Stomach (tissue), 9 donors: Measurements from ENCODE around the gene CHIC2. TPM values are rescaled to one million over a fixed set of nuclear protein-coding genes. Genes with fewer than 3 reads are reported as not detected.

Source experiments
- DNase-seq, 2 donors: peaks; one replicate each; pipeline versions ENCODE4 v3.0.0 to v3.0.0-alpha.2; 2013 to 2019
- H3K27ac ChIP-seq, 5 donors: fragments of 200-600 bp in 4 of 5; sonication (generic) in 4 of 5; one replicate each; pipeline ENCODE4 v1.5.1; 2013 to 2019; ENCODE audit warnings: mild to moderate bottlenecking in 1 of 5, moderate library complexity in 1 of 5
- H3K27me3 ChIP-seq, 3 donors: fragments of 200-600 bp; sonication (generic); one replicate each; pipeline ENCODE4 v1.5.1; 2017 to 2019; ENCODE audit warnings: mixed run types in 1 of 3
- H3K36me3 ChIP-seq, 4 donors: fragments of 200-600 bp; sonication (generic); 1 replicate in 3 of 4; 2 replicates in 1 of 4; pipeline ENCODE4 v1.5.1; 2016 to 2019
- H3K4me1 ChIP-seq, 4 donors: fragments of 200-600 bp; sonication (generic); one replicate each; pipeline ENCODE4 v1.5.1; 2016 to 2019
- H3K4me3 ChIP-seq, 4 donors: fragments of 200-600 bp; sonication (generic) in 3 of 4; one replicate each; pipeline ENCODE4 v1.5.1; 2016 to 2019; ENCODE audit warnings: mild to moderate bottlenecking in 1 of 4
- H3K9me3 ChIP-seq, 4 donors: fragments of 200-600 bp; sonication (generic); one replicate each; pipeline ENCODE4 v1.5.1; 2016 to 2019
- EP300 ChIP-seq: sonication (generic); formaldehyde crosslinking; IDR thresholded peaks from one replicate; pipeline ENCODE4 v1.6.1; 2017; ENCODE audit warnings: antibody characterized with exemption
- POLR2A ChIP-seq, 4 donors: fragments of 450-650 bp; IDR thresholded peaks; one replicate each; pipeline ENCODE4 v1.6.1; 2016; ENCODE audit warnings: antibody characterized with exemption in 4 of 4, control low read depth in 2 of 4, mild to moderate bottlenecking in 1 of 4, moderate library complexity in 1 of 4
- POLR2AphosphoS5 ChIP-seq, 3 donors: sonication (generic); formaldehyde crosslinking; IDR thresholded peaks; one replicate each; pipeline ENCODE4 v1.6.1; 2016; ENCODE audit warnings: antibody characterized with exemption in 3 of 3
- WGBS, 5 donors: extraction: QIAGEN DNeasy Blood & Tissue Kit in 3 of 5; methylation state at CpG; one replicate each; pipeline versions ENCODE4 v1.1.5 to v1.1.7; 2013 to 2018; 5-methylcytosine and 5-hydroxymethylcytosine counted together
- intact Hi-C: fragments of 100-400 bp; cut with DNase I; formaldehyde crosslinking; loops from one replicate; pipeline ENCODE4 v1.15.1; 2023; ENCODE audit warnings: low total_unique reads
- polyA plus RNA-seq, 3 donors: library from polyadenylated mRNA; stranded (reverse); fragments of 200-250 nt; gene quantifications; one replicate each; pipeline ENCODE4 v1.2.3, GENCODE V29; 2013
- total RNA-seq, 5 donors: library from RNA; depleted of rRNA; stranded (reverse); fragments of >200 nt; gene quantifications; one replicate each; pipeline versions ENCODE4 v1.1.0 to v1.2.3, GENCODE V29; 2014 to 2016
- TF ChIP-seq, protein P1 (sequence below), 7 experiments: fragments of 450-650 bp in 4 of 7; fragments of 200-600 bp in 3 of 7; sonication (generic) in 3 of 7; IDR thresholded peaks; one replicate each; pipeline ENCODE4 v1.5.1; 2016 to 2019; ENCODE audit warnings: antibody characterized with exemption in 7 of 7, control low read depth in 2 of 7, mild to moderate bottlenecking in 1 of 7
- donor health status: healthy with polysubstance abuse.
- donor health status: Bipolar disorder and iron deficiency.
- donor health status: healthy.

The CHIC2 gene
- total and polyA plus RNA-seq, 8 donors, result 9.8 to 128 (median 27.2) TPM

DNA sequence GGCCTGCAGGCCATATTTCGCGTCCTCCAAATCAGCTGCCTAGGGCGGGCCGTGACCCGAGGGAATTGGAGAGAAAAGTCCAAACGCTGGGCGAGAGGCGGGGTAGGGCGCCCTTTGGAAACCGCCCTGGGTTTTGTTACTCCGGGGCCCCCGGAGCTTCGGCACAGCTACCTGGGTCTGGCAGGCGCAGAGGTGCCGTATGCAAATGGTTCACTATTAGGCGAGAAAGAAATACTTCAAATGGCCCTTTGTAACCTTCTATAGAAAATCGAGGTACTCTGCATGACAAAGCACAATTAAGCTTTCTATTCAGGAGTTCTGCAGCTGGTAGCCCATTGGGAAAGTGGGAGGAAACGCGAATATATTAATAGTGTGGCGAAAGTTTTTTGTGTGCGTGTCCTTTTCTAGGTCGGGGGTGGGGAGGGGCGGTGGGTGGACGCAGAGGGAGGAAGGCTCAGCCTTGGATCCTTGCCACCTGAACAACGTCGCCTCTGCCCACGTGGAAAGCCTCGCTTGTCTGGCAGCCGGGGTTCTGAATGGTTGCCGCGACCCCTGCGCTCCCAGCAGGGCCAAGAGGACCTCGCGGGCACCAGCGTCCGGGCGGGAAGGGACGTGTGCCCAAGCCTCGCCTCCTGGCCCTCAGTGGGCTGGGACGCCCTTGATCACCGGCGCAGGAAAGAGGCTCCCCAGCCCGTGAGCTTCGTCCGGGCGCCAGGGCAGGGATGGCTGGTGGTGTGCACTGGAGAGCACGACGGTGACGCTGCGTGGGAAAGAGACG is 45.0 kb upstream of the CHIC2 start:
- WGBS, 5 donors, result 7 to 16% (median 9%) methylated on average over 38 to 51 of the region's 51 CpGs
- peaks cover 0 to 97% (median 64%) of the 10 kb centered on the region in 3 donors for H3K27me3 ChIP-seq
- DNase-seq, result peak in 1 of 2 donors; percentile 34
- intact Hi-C loops, result no loop called here
- H3K36me3 ChIP-seq, result no peaks in the 10 kb centered on the region
- H3K4me1 ChIP-seq, result peaks cover 9 to 23% (median 19%) of the 10 kb centered on the region in 4 donors
- no peaks in the 10 kb centered on the region for H3K9me3 ChIP-seq
- no peak overlapping the region for H3K27ac ChIP-seq
- TF ChIP-seq POLR2A (IDR thresholded peaks at IDR 0.05), result no peak
- no peak for TF ChIP-seq EP300
- TF ChIP-seq POLR2AphosphoS5 (IDR thresholded peaks at IDR 0.05), result no peak
- TF ChIP-seq, protein P1, sequence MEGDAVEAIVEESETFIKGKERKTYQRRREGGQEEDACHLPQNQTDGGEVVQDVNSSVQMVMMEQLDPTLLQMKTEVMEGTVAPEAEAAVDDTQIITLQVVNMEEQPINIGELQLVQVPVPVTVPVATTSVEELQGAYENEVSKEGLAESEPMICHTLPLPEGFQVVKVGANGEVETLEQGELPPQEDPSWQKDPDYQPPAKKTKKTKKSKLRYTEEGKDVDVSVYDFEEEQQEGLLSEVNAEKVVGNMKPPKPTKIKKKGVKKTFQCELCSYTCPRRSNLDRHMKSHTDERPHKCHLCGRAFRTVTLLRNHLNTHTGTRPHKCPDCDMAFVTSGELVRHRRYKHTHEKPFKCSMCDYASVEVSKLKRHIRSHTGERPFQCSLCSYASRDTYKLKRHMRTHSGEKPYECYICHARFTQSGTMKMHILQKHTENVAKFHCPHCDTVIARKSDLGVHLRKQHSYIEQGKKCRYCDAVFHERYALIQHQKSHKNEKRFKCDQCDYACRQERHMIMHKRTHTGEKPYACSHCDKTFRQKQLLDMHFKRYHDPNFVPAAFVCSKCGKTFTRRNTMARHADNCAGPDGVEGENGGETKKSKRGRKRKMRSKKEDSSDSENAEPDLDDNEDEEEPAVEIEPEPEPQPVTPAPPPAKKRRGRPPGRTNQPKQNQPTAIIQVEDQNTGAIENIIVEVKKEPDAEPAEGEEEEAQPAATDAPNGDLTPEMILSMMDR (IDR thresholded peaks at IDR 0.05), result no peak
- peak overlapping the region; percentile 4 to 34 (median 10) for H3K4me3 ChIP-seq

DNA sequence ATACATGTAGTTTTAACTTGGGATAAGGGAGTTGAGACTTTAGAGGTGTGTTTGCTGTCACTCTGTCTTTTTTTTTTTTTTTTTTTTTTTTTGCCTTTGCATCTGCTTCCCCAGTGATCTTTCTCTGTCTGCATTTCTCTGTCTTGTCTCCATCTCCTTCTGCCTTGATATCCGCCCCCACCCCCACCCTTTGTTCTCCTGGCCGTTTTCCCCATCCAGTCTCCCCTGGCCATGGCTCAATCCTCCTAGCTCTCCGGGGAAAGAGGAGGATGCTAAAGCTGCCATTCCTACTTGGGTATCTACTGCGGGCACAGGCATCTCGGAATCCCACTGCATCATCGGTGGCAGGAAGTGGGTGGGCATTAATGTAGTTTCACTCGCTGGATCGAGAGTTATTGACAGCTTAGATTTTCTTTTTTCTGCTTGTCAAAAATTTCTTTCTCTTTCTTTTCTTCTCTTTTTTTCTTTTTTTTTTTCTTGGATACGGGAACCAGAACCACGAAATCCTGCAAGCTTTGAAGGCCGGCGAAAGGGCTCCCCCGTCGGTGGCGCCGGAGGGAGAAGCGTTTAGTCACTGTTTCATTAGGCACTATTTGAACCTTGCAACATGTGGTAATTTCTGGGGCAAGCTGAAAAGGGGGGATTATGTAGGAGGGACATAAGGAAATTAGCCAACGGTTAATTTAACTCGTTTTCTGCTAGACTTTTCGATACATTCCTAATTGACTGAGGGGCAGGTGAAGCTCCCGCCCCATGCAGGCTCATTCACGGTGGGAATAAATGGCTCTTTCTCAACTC is 43.7 kb upstream of the CHIC2 start:
- 18 to 23% (median 20%) methylated on average over 22 of the region's 22 CpGs for WGBS, 5 donors
- intact Hi-C loops, result no loop called here
- Histone ChIP-seq H3K4me1 (peaks cover 19 to 32% (median 27%) of the 10 kb centered on the region in 4 donors), H3K27ac (no peak overlapping the region), H3K9me3 (no peaks in the 10 kb centered on the region), H3K4me3 (no peak overlapping the region), H3K36me3 (no peaks in the 10 kb centered on the region), H3K27me3 (peaks cover 7 to 100% (median 74%) of the 10 kb centered on the region in 3 donors)
- DNase-seq, result no peak
- TF ChIP-seq EP300 (no peak), POLR2A (IDR thresholded peaks at IDR 0.05) (no peak), POLR2AphosphoS5 (IDR thresholded peaks at IDR 0.05) (no peak)
- TF ChIP-seq, protein P1 (IDR thresholded peaks at IDR 0.05), result no peak

DNA sequence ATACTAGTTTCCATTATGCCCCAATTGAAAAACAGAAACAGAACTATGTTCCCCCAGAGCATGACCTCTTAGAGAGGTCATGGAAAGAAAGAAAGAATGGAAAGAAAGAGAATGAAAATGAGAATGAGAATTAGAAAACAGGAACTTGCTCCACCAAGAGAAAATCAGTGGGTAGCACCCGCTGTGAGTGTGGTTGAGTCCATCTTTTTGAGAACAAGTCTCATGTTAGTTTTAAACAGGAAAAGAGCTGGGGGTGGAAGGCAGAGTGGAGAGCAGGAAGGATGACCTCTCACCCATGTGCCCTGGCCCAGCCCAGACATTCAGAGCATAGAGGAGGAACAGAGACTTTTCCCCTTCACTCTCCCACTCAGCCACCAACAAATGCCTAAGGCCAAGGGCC is 40.5 kb upstream of the CHIC2 start:
- no peaks in the 10 kb centered on the region for H3K36me3 ChIP-seq
- no peak overlapping the region for H3K4me3 ChIP-seq
- no peaks in the 10 kb centered on the region for H3K9me3 ChIP-seq
- no peak overlapping the region for H3K27ac ChIP-seq
- 70 to 90% (median 85%) methylated on average over 1 of the region's 1 CpG for WGBS, 5 donors
- intact Hi-C loops, result no loop called here
- H3K27me3 ChIP-seq, result peaks cover 26 to 100% (median 86%) of the 10 kb centered on the region in 3 donors
- peaks cover 33 to 52% (median 45%) of the 10 kb centered on the region in 4 donors for H3K4me1 ChIP-seq
- no peak for TF ChIP-seq POLR2AphosphoS5 (IDR thresholded peaks at IDR 0.05)
- TF ChIP-seq POLR2A (IDR thresholded peaks at IDR 0.05), result no peak
- TF ChIP-seq, protein P1 (IDR thresholded peaks at IDR 0.05), result no peak
- TF ChIP-seq EP300, result no peak
- no peak for DNase-seq

DNA sequence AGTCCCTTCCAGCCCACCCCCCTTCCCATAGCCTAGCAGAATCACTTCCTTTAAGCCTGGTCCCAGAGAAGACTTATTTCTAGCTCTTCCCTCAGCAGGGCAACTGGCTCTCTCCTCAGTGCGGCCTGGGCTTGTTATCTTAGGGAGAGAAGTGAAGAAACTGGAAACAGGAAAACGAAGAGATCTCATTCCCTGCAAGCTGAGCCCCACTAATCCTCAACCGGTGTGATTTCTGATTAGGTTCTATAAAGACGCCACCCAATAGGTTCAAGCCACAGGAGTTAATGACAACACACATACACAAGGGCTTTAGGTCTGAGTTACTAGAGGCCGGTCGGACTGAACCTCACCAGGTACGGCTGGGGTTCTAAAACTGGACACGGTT is 38.8 kb upstream of the CHIC2 start:
- peak overlapping the region in 1 of 4 donors; percentile 24 for H3K4me3 ChIP-seq
- H3K27me3 ChIP-seq, result peaks cover 39 to 100% (median 86%) of the 10 kb centered on the region in 3 donors
- intact Hi-C loops, result no loop called here
- no peak for TF ChIP-seq POLR2AphosphoS5 (IDR thresholded peaks at IDR 0.05)
- no peak for TF ChIP-seq POLR2A (IDR thresholded peaks at IDR 0.05)
- TF ChIP-seq, protein P1 (IDR thresholded peaks at IDR 0.05), result no peak
- TF ChIP-seq EP300, result no peak
- H3K27ac ChIP-seq, result peak overlapping the region in 1 of 5 donors; percentile 11
- H3K9me3 ChIP-seq, result no peaks in the 10 kb centered on the region
- H3K36me3 ChIP-seq, result no peaks in the 10 kb centered on the region
- H3K4me1 ChIP-seq, result peaks cover 32 to 45% (median 39%) of the 10 kb centered on the region in 4 donors
- DNase-seq, result no peak
- 8 to 17% (median 16%) methylated on average over 8 of the region's 8 CpGs for WGBS, 5 donors
